ENCODE results near the gene GXYLT2.

DNA sequence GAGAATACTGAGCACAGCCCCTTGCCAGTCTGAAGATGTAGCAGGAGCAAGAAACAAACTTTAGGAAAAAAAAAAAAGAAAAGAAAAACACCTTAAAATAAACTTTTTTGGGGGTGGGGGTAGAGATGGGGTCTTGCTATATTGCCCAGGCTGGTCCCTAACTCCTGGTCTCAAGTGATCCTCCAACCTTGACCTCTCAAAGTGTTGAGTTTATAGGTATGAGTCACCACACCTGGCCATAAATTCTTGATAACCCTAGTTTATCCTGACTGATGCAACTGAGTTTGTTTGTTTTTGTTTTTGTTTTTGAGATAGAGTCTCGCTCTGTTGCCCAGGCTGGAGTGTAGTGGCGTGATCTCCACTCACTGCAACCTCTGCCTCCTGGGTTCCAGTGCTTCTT, 28.4 kb downstream of the GXYLT2 start:
- TF ChIP-seq, protein P1, sequence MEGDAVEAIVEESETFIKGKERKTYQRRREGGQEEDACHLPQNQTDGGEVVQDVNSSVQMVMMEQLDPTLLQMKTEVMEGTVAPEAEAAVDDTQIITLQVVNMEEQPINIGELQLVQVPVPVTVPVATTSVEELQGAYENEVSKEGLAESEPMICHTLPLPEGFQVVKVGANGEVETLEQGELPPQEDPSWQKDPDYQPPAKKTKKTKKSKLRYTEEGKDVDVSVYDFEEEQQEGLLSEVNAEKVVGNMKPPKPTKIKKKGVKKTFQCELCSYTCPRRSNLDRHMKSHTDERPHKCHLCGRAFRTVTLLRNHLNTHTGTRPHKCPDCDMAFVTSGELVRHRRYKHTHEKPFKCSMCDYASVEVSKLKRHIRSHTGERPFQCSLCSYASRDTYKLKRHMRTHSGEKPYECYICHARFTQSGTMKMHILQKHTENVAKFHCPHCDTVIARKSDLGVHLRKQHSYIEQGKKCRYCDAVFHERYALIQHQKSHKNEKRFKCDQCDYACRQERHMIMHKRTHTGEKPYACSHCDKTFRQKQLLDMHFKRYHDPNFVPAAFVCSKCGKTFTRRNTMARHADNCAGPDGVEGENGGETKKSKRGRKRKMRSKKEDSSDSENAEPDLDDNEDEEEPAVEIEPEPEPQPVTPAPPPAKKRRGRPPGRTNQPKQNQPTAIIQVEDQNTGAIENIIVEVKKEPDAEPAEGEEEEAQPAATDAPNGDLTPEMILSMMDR (IDR thresholded peaks at IDR 0.05) = no peak
- TF ChIP-seq POLR2AphosphoS5 (IDR thresholded peaks at IDR 0.05) (no peak), POLR2A (IDR thresholded peaks at IDR 0.05) (no peak)
